ENCODE measurements around the gene PLCH2. TPM values are rescaled to one million over a fixed set of nuclear protein-coding genes. Genes with fewer than 3 reads are reported as not detected.

Gene PLCH2
- total RNA-seq, 1 donor, result under 0.01 TPM

DNA sequence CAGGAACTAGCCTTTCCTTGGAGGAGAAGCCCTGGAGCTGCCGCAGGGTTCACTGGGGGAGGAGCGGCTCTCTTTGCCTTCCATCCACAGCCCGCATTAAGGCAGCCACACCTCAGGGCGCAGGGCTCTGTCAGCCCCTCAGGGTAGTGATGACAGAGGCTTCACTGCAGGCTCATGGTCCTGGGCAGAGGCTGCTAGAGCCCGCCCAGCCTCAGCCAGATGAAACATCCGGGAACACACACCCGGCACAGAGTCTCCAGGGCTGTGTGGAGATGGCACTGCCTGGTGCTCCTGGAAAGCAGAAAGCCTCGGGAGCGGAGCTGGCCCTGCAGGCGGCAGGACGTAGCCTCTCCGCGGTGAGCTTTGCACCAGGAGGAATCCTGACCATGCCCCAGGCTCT lies 34.3 kb upstream of the PLCH2 start:
- TF ChIP-seq, protein P1, sequence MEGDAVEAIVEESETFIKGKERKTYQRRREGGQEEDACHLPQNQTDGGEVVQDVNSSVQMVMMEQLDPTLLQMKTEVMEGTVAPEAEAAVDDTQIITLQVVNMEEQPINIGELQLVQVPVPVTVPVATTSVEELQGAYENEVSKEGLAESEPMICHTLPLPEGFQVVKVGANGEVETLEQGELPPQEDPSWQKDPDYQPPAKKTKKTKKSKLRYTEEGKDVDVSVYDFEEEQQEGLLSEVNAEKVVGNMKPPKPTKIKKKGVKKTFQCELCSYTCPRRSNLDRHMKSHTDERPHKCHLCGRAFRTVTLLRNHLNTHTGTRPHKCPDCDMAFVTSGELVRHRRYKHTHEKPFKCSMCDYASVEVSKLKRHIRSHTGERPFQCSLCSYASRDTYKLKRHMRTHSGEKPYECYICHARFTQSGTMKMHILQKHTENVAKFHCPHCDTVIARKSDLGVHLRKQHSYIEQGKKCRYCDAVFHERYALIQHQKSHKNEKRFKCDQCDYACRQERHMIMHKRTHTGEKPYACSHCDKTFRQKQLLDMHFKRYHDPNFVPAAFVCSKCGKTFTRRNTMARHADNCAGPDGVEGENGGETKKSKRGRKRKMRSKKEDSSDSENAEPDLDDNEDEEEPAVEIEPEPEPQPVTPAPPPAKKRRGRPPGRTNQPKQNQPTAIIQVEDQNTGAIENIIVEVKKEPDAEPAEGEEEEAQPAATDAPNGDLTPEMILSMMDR (IDR thresholded peaks at IDR 0.05; ENCODE audit: insufficient read depth, low read depth, low read length), result no peak
- no peak overlapping the region for H3K4me3 ChIP-seq (ENCODE audit: low read depth, low read length)
- no peak for DNase-seq (ENCODE audit: low read depth)

DNA sequence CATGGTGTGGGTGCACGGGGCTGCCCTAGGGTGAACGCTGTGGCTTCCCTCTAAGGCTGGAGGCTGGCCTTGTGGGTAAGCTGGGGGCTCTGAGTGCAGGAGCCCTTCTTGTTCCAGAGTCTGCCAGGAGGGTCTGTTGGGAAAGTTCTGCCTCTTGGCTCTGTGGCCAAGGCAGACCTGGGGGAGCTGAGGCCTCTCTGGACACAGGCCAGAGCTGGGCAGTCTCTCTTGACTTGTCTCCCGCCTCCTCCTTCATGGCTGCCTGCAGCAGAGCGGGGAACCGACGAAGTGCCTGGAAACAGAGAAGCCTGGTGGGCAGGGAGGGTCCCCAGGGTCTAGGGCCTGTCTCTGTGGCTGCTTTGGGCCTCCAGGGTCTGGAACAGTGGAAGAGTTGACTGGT lies 33.4 kb upstream of the PLCH2 start:
- TF ChIP-seq, protein P1 (IDR thresholded peaks at IDR 0.05; ENCODE audit: insufficient read depth, low read depth, low read length), result no peak
- H3K4me3 ChIP-seq (ENCODE audit: low read depth, low read length), result no peak overlapping the region
- no peak for DNase-seq (ENCODE audit: low read depth)

DNA sequence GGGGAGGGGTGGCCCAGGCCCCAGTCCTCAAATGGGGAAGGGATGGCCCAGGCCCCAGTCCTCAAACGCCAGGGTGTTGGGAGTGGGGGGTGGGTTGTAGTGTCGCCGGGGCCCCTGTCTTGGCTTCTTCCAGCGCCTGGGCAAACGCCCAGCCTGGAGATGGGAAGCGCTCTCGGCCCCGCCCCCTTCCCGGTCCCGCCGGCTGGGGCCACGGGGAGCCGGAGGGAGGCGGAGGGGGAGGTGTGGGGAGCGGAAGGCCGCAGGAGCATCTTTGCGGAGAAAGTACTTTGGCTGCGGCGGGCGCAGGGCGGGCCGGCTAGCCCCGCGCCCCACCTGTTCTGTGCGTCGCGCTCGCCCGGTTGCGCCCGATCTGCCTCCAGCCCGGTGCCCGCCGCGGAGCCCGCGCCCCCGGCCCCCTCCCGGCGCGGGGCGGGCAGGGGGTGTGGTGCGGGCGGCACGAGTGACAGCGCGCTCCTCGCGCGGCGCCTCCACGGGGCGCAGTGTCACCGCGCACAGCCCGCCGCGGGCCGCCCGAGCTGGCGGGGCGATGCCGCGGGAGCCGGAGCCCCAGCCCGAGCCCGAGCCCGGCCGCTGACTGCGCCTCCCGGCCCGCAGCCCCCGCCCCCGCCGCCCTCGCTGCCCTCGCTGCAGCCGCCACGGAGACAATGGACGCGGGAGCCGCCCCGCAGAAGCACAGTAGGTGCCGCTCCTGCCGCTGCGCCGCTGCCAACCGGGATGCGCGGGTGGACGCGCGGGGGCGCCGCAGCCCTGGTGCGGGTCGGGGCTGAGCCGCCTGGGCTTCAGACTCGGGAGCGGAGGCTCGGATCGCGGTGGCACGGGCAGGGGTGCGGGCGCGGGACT lies 32.6 kb upstream of the PLCH2 start:
- DNase-seq (ENCODE audit: low read depth), result no peak
- no peak overlapping the region for H3K4me3 ChIP-seq (ENCODE audit: low read depth, low read length)
- TF ChIP-seq, protein P1 (IDR thresholded peaks at IDR 0.05; ENCODE audit: insufficient read depth, low read depth, low read length), result peak; percentile 6

DNA sequence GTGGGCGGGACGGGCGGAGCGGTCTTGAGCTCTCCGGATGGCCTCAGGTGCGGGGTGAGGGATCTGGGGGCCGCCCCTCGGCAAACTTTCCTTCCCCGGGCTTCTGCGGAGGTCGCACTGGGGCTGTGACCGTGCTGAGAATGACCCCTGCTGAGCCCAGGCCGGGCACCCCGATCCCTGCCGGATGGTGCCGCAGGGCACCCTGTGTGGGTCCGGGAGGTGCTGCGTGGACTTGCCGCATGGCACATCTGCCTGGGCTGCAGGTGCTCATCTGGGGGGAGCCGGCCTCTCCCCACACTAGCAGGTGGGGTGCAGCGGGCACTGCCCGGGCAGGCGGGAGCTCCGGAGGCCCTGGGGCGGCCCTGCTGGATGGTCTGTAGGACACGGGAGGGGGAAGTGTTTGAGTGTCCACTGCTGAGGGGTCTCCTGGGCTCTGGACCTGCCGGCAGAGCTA lies 31.9 kb upstream of the PLCH2 start:
- TF ChIP-seq, protein P1 (IDR thresholded peaks at IDR 0.05; ENCODE audit: insufficient read depth, low read depth, low read length), result no peak
- H3K4me3 ChIP-seq (ENCODE audit: low read depth, low read length), result no peak overlapping the region
- DNase-seq (ENCODE audit: low read depth), result no peak

DNA sequence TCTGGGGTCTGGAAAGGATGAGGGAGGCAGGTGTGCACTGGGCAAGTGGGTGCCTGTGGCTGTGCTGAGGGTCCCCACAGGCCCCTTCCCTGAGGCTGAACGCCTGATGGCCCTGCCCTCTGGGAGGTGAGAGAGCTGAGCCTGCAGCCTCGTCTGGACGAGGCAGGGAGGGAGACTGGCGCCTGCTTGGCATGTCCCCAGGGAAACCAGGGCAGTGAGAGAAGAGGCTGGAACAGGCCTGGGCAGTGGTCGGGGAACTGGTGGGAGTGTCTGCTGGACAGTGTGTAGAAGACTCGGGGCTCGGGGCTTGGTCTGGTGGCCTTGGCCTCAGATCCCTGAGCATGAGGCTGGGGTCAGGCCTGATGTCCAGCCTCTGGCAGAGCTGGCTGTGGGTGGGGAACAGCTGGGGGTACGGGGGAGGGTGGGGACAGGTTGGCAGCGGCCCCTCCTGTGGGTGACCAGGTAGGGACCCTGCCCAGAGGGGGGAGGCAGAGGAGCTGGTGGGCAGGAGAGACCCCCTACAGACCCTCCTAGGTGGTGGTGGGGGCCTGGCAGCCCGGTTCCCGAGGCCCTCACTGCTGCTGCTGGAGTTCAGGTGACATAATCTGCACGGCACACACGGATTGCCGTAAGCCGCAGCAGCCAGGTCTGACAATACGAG lies 30.8 kb upstream of the PLCH2 start:
- DNase-seq (ENCODE audit: low read depth), result no peak
- H3K4me3 ChIP-seq (ENCODE audit: low read depth, low read length), result no peak overlapping the region
- TF ChIP-seq, protein P1 (IDR thresholded peaks at IDR 0.05; ENCODE audit: insufficient read depth, low read depth, low read length), result no peak

DNA sequence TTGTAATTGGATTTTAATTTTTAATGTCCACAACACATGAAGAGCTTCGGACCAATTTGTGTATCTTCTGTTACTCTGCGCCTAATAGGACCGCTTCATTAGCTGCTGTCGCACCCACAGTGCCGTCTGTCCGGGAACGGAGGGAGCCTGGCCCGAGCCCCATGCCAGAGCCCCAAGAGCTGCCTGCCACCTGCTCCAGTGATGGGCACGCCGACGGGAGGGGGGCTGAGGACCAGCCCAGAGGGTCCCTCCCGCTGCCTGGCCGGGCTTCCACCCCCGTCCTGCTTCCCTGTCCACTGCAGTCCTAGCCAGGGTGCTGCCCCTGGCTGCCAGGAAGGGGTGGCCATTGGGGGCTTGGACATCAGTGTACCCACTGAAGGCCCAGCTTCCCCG lies 30.3 kb upstream of the PLCH2 start:
- DNase-seq (ENCODE audit: low read depth), result no peak

More for the DNA sequence above, 30.3 kb upstream of the PLCH2 start:
- TF ChIP-seq, protein P1 (IDR thresholded peaks at IDR 0.05; ENCODE audit: insufficient read depth, low read depth, low read length), result no peak
- no peak overlapping the region for H3K4me3 ChIP-seq (ENCODE audit: low read depth, low read length)

Data from fibroblast of villous mesenchyme (primary cell).